Large intestine (tissue), 12 donors: ENCODE results near the gene LRRC47. TPM values are rescaled to one million over a fixed set of nuclear protein-coding genes. Genes with fewer than 3 reads are reported as not detected.

ENCODE experiments used
- DNase-seq, 2 donors: peaks; one replicate each; pipeline versions ENCODE4 v3.0.0 to v3.0.0-alpha.2; 2013
- H3K27ac ChIP-seq: one replicate; pipeline ENCODE4 v1.5.1; 2013; ENCODE audit warnings: low read length
- H3K27me3 ChIP-seq: 2 replicates; pipeline ENCODE4 v1.6.1; 2013; ENCODE audit warnings: low read length; ENCODE audit not compliant: control insufficient read depth, insufficient read depth
- H3K36me3 ChIP-seq: 2 replicates; pipeline ENCODE4 v1.6.1; 2013; ENCODE audit warnings: low read length; ENCODE audit not compliant: control insufficient read depth, insufficient read depth
- H3K4me1 ChIP-seq: one replicate; pipeline ENCODE4 v1.6.1; 2013; ENCODE audit warnings: low read length; ENCODE audit not compliant: control insufficient read depth, insufficient read depth
- H3K4me3 ChIP-seq: one replicate; pipeline ENCODE4 v1.5.1; 2013; ENCODE audit warnings: low read length
- H3K9me3 ChIP-seq: one replicate; pipeline ENCODE4 v1.6.1; 2013; ENCODE audit warnings: mild to moderate bottlenecking, low read depth, low read length, moderate library complexity; ENCODE audit not compliant: control insufficient read depth
- WGBS: methylation state at CpG from one replicate; pipeline ENCODE4 v1.1.5; 2013; ENCODE audit warnings: low lambda C conversion rate; ENCODE audit not compliant: insufficient coverage; 5-methylcytosine and 5-hydroxymethylcytosine counted together
- long read RNA-seq, 11 donors: transcript quantifications; one replicate each; lab custom pipeline, GENCODE V29; 2026
- polyA plus RNA-seq: library from polyadenylated mRNA; unstranded; fragments of 120-200 nt; gene quantifications from one replicate; pipeline ENCODE4 v1.2.1, GENCODE V29; 2013

LRRC47 gene
- 47.9 TPM for polyA plus RNA-seq
- long read RNA-seq, donor 1, full-length matches to known transcripts, result 6 of 6 reads
- long read RNA-seq, donor 1, partial matches to known transcripts, result 0 of 6 reads
- long read RNA-seq, donor 1, other reads (novel, unspliced or antisense), result 0 of 6 reads
- long read RNA-seq, donor 2, full-length matches to known transcripts, result 20 of 20 reads
- long read RNA-seq, donor 2, partial matches to known transcripts, result 0 of 20 reads
- long read RNA-seq, donor 2, other reads (novel, unspliced or antisense), result 0 of 20 reads
- long read RNA-seq, donor 3, result 0 reads
- long read RNA-seq, donor 4, full-length matches to known transcripts, result 1 of 1 reads
- long read RNA-seq, donor 4, partial matches to known transcripts, result 0 of 1 reads
- long read RNA-seq, donor 4, other reads (novel, unspliced or antisense), result 0 of 1 reads
- long read RNA-seq, donor 5, full-length matches to known transcripts, result 10 of 10 reads
- long read RNA-seq, donor 5, partial matches to known transcripts, result 0 of 10 reads
- long read RNA-seq, donor 5, other reads (novel, unspliced or antisense), result 0 of 10 reads
- long read RNA-seq, donor 6, full-length matches to known transcripts, result 10 of 10 reads
- long read RNA-seq, donor 6, partial matches to known transcripts, result 0 of 10 reads
- long read RNA-seq, donor 6, other reads (novel, unspliced or antisense), result 0 of 10 reads
- long read RNA-seq, donor 7, full-length matches to known transcripts, result 6 of 6 reads
- long read RNA-seq, donor 7, partial matches to known transcripts, result 0 of 6 reads
- long read RNA-seq, donor 7, other reads (novel, unspliced or antisense), result 0 of 6 reads
- long read RNA-seq, donor 8, full-length matches to known transcripts, result 13 of 13 reads
- long read RNA-seq, donor 8, partial matches to known transcripts, result 0 of 13 reads
- long read RNA-seq, donor 8, other reads (novel, unspliced or antisense), result 0 of 13 reads
- long read RNA-seq, donor 9, full-length matches to known transcripts, result 11 of 11 reads
- long read RNA-seq, donor 9, partial matches to known transcripts, result 0 of 11 reads
- long read RNA-seq, donor 9, other reads (novel, unspliced or antisense), result 0 of 11 reads
- long read RNA-seq, donor 10, full-length matches to known transcripts, result 10 of 10 reads
- long read RNA-seq, donor 10, partial matches to known transcripts, result 0 of 10 reads
- long read RNA-seq, donor 10, other reads (novel, unspliced or antisense), result 0 of 10 reads
- long read RNA-seq, donor 11, full-length matches to known transcripts, result 4 of 4 reads
- long read RNA-seq, donor 11, partial matches to known transcripts, result 0 of 4 reads
- long read RNA-seq, donor 11, other reads (novel, unspliced or antisense), result 0 of 4 reads

- no peaks in the 10 kb centered on the region for H3K9me3 ChIP-seq
- peaks cover 8% of the 10 kb centered on the region for H3K36me3 ChIP-seq
- peak within 1 kb of the TSS; percentile 46 for H3K27ac ChIP-seq
- H3K4me3 ChIP-seq, result peak within 1 kb of the TSS; percentile 61
- WGBS, result 0% methylated on average over 3 of the region's 60 CpGs
- H3K4me1 ChIP-seq, result peaks cover 5% of the 10 kb centered on the region
- DNase-seq, result peak; percentile 90 to 94
- H3K27me3 ChIP-seq, result no peaks in the 10 kb centered on the region
Observed at GRCh38 chr1:3796215-3797061, at the start of gene LRRC47. LRRC47 (minus strand) TSS chr1:3796498; CDS start chr1:3796476, 22 bp downstream.

- DNase-seq, result no peak
Observed at GRCh38 chr1:3842912-3843311, 46.6 kb upstream of the LRRC47 start.

GRCh38 chr1:3841491-3841890 is 45.2 kb upstream of the LRRC47 start:
- Histone ChIP-seq H3K27me3 (no peaks in the 10 kb centered on the region), H3K36me3 (peaks cover 59% of the 10 kb centered on the region), H3K27ac (no peak overlapping the region), H3K9me3 (no peaks in the 10 kb centered on the region), H3K4me3 (no peak overlapping the region), H3K4me1 (peaks cover 3% of the 10 kb centered on the region)
- no peak for DNase-seq
- no CpG with 5 or more reads among the region's 7 CpGs for WGBS

More at GRCh38 chr1:3842912-3843311, 46.6 kb upstream of the LRRC47 start:
- H3K36me3 ChIP-seq, result peaks cover 49% of the 10 kb centered on the region
- peaks cover 3% of the 10 kb centered on the region for H3K4me1 ChIP-seq
- WGBS, result no CpG with 5 or more reads among the region's 9 CpGs
- no peaks in the 10 kb centered on the region for H3K27me3 ChIP-seq
- H3K27ac ChIP-seq, result no peak overlapping the region
- H3K4me3 ChIP-seq, result no peak overlapping the region
- no peaks in the 10 kb centered on the region for H3K9me3 ChIP-seq

GRCh38 chr1:3838788-3839187 is 42.5 kb upstream of the LRRC47 start:
- peaks cover 69% of the 10 kb centered on the region for H3K36me3 ChIP-seq
- H3K27me3 ChIP-seq, result no peaks in the 10 kb centered on the region
- WGBS, result no CpG with 5 or more reads among the region's 11 CpGs
- no peak overlapping the region for H3K4me3 ChIP-seq
- no peaks in the 10 kb centered on the region for H3K9me3 ChIP-seq
- no peaks in the 10 kb centered on the region for H3K4me1 ChIP-seq
- DNase-seq, result no peak
- no peak overlapping the region for H3K27ac ChIP-seq

- H3K9me3 ChIP-seq, result no peaks in the 10 kb centered on the region
- DNase-seq, result no peak
- no peaks in the 10 kb centered on the region for H3K27me3 ChIP-seq
- H3K4me3 ChIP-seq, result no peak overlapping the region
- no CpG with 5 or more reads among the region's 1 CpG for WGBS
- H3K4me1 ChIP-seq, result no peaks in the 10 kb centered on the region
- peaks cover 69% of the 10 kb centered on the region for H3K36me3 ChIP-seq
- no peak overlapping the region for H3K27ac ChIP-seq
Observed at GRCh38 chr1:3837685-3838084, 41.4 kb upstream of the LRRC47 start.

GRCh38 chr1:3837200-3837599 is 40.9 kb upstream of the LRRC47 start:
- WGBS, result 100% methylated on average over 1 of the region's 6 CpGs
- H3K4me3 ChIP-seq, result no peak overlapping the region
- peaks cover 71% of the 10 kb centered on the region for H3K36me3 ChIP-seq
- H3K27me3 ChIP-seq, result no peaks in the 10 kb centered on the region
- H3K4me1 ChIP-seq, result no peaks in the 10 kb centered on the region
- H3K27ac ChIP-seq, result no peak overlapping the region
- DNase-seq, result no peak
- no peaks in the 10 kb centered on the region for H3K9me3 ChIP-seq

GRCh38 chr1:3836421-3836820 is 40.1 kb upstream of the LRRC47 start:
- Histone ChIP-seq H3K4me3 (no peak overlapping the region), H3K9me3 (no peaks in the 10 kb centered on the region), H3K27ac (no peak overlapping the region), H3K27me3 (no peaks in the 10 kb centered on the region), H3K4me1 (no peaks in the 10 kb centered on the region), H3K36me3 (peaks cover 71% of the 10 kb centered on the region)
- DNase-seq, result no peak
- whole genome bisulfite sequencing, result no CpG with 5 or more reads among the region's 11 CpGs

- Histone ChIP-seq H3K27me3 (no peaks in the 10 kb centered on the region), H3K27ac (no peak overlapping the region), H3K4me1 (no peaks in the 10 kb centered on the region), H3K9me3 (no peaks in the 10 kb centered on the region), H3K4me3 (no peak overlapping the region), H3K36me3 (peaks cover 79% of the 10 kb centered on the region)
- WGBS, result no CpG with 5 or more reads among the region's 10 CpGs
- DNase-seq, result no peak
Observed at GRCh38 chr1:3834701-3835100, 38.4 kb upstream of the LRRC47 start.

- no CpG with 5 or more reads among the region's 6 CpGs for WGBS
- no peak overlapping the region for H3K4me3 ChIP-seq
- no peaks in the 10 kb centered on the region for H3K27me3 ChIP-seq
- peaks cover 74% of the 10 kb centered on the region for H3K36me3 ChIP-seq
- DNase-seq, result no peak
- no peaks in the 10 kb centered on the region for H3K9me3 ChIP-seq
- no peaks in the 10 kb centered on the region for H3K4me1 ChIP-seq
- no peak overlapping the region for H3K27ac ChIP-seq
Observed at GRCh38 chr1:3831689-3832088, 35.4 kb upstream of the LRRC47 start.
